ENCODE measurements around the gene CORO6.
A peak's percentile ranks its signal among the peaks of the same experiment; 100 is the strongest.

DNA sequence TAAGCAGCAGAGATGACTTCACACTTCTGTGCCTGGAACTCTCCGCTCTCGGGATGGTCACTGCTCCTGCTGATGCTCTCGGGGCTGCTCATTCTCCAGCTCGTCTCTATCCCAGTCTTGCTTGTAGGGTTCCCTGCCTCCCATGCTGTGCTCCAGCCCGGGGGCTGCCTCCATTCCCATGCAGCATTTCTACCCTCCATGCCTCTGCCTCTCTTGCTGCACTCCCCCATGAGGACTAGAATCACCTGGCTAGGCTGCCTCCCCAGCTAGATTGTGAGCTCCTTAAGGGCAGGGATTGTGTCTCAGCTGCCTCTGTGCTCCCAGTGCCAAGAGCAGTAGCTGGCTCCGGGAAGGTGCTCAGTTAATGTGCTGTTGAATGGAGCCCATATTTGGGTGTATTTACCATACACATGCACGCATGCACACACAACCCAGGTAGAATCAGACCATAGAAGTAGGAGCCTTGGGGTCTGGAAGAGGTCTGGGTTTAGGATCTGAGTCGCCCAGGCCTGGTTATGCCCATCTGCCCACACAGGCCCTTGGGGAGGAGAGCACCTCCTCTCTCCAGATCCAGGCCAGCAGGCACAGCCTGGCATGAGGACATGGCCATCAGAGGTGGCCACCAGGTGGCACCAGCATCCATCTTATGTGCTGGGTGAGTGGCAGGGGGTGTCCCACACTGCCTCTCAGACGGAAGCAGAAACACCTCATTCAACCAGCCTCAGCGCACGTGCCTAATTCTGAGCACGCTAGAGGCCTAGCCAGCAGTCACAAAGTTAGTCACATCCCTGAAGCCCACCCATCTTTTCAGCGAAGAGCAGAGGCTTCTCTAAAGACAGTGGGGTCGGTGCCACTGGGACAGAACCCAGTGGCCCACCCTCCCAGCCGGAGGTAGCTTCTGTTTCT, 42.6 kb downstream of the CORO6 start:
- TF ChIP-seq, protein P1, sequence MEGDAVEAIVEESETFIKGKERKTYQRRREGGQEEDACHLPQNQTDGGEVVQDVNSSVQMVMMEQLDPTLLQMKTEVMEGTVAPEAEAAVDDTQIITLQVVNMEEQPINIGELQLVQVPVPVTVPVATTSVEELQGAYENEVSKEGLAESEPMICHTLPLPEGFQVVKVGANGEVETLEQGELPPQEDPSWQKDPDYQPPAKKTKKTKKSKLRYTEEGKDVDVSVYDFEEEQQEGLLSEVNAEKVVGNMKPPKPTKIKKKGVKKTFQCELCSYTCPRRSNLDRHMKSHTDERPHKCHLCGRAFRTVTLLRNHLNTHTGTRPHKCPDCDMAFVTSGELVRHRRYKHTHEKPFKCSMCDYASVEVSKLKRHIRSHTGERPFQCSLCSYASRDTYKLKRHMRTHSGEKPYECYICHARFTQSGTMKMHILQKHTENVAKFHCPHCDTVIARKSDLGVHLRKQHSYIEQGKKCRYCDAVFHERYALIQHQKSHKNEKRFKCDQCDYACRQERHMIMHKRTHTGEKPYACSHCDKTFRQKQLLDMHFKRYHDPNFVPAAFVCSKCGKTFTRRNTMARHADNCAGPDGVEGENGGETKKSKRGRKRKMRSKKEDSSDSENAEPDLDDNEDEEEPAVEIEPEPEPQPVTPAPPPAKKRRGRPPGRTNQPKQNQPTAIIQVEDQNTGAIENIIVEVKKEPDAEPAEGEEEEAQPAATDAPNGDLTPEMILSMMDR (IDR thresholded peaks at IDR 0.05) = peak; percentile 87 to 93 (median 89)
- TF ChIP-seq POLR2AphosphoS5 (IDR thresholded peaks at IDR 0.05) = no peak

Data from transverse colon (tissue), 4 donors.